Measurements from ENCODE around the gene ADAMTSL5. TPM values are rescaled to one million over a fixed set of nuclear protein-coding genes. Genes with fewer than 3 reads are reported as not detected.
A peak's percentile ranks its signal among the peaks of the same experiment; 100 is the strongest.

The ADAMTSL5 gene
- total RNA-seq, 1 donor from 2014 or later: 22.5 TPM

GRCh38 chr19:1472231-1473084, 40.4 kb downstream of the ADAMTSL5 start:
- ATAC-seq (ENCODE audit: poor library complexity) (no peak), DNase-seq (no peak)
- intact Hi-C loops (cut with DNase I): no loop called here

- intact Hi-C loops (cut with DNase I): no loop called here
- DNase-seq (no peak), ATAC-seq (ENCODE audit: poor library complexity) (no peak)
These were observed 41.2 kb downstream of the ADAMTSL5 start for GRCh38 chr19:1471515-1472160.

- intact Hi-C loops (cut with DNase I): no loop called here
- DNase-seq: no peak
- ATAC-seq (ENCODE audit: poor library complexity): peak; percentile 11
These were observed 41.8 kb downstream of the ADAMTSL5 start for GRCh38 chr19:1471010-1471514.

DNA sequence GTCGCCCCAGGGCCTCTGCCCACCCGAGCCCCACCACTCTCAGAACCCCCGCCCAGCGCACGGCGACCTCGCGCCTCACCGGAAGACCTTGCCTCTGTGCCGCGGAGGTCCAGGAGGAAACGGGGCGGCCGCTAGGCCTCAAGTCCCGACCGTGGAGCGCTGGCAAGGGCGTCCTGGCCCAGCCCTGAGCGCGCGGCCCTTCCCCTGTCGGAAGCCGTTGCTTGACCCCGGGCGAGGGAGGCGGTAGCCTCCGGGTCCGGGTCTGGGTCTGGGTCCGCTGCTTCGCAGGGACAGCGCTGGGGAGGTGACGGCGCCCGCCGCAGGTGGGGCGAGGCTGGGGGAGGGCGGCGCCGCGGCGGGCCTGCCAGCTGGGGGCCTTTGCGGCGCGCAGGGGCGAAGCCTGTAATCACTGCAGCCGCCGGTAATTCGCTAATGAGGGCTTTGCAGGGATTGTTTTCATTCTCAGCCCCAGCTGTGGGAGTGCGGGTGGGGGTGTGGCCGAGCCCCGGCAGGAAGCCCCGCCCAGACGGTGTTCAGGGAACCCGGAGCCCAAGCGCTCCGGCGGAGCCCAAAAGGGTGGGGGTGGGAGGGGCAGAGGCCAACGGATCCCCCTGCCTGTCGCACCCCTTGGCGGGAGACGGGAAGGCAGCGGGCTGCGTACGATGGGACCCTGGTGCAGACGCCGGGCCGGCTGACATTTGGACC, 42.4 kb downstream of the ADAMTSL5 start:
- intact Hi-C loops (cut with DNase I): no loop called here
- DNase-seq (no peak), ATAC-seq (ENCODE audit: poor library complexity) (peak; percentile 43)

DNA sequence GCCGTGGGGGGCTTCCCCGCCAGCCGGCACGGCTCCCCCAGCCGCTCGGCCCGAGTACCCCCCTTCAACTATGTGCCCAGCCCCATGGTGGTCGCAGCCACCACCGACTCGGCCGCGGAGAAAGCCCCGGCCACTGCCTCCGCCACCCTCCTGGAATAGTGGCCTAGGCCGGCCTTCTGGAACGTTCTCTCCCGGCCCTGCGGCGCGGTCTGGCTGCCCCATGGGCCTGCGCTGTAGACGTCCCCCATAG, 42.8 kb downstream of the ADAMTSL5 start:
- no peak for DNase-seq
- intact Hi-C loops (cut with DNase I): no loop called here
- ATAC-seq (ENCODE audit: poor library complexity): peak; percentile 4

GRCh38 chr19:1469255-1470054, 43.4 kb downstream of the ADAMTSL5 start:
- no peak for ATAC-seq (ENCODE audit: poor library complexity)
- DNase-seq: no peak
- intact Hi-C loops (cut with DNase I): no loop called here

DNA sequence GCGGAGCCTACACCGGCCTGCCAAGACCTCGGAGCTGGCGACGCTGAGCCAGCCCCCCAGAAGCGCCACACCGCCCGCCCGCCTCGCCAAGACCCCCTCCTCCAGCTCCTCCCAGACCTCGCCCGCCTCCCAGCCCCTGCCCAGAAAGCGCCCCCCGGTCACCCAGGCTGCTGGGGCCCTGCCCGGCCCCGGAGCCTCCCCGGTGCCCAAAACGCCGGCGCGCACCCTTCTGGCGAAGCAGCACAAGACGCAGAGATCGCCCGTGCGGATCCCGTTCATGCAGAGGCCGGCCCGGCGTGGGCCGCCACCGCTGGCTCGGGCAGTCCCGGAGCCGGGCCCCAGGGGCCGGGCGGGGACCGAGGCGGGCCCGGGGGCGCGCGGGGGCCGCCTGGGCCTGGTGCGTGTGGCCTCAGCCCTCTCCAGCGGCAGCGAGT, 44.0 kb downstream of the ADAMTSL5 start:
- ATAC-seq (ENCODE audit: poor library complexity): no peak
- DNase-seq: no peak
- intact Hi-C loops (cut with DNase I): no loop called here

- ATAC-seq (ENCODE audit: poor library complexity) (no peak), DNase-seq (no peak)
- intact Hi-C loops (cut with DNase I): no loop called here
These were observed 44.5 kb downstream of the ADAMTSL5 start for GRCh38 chr19:1468274-1468820.

DNA sequence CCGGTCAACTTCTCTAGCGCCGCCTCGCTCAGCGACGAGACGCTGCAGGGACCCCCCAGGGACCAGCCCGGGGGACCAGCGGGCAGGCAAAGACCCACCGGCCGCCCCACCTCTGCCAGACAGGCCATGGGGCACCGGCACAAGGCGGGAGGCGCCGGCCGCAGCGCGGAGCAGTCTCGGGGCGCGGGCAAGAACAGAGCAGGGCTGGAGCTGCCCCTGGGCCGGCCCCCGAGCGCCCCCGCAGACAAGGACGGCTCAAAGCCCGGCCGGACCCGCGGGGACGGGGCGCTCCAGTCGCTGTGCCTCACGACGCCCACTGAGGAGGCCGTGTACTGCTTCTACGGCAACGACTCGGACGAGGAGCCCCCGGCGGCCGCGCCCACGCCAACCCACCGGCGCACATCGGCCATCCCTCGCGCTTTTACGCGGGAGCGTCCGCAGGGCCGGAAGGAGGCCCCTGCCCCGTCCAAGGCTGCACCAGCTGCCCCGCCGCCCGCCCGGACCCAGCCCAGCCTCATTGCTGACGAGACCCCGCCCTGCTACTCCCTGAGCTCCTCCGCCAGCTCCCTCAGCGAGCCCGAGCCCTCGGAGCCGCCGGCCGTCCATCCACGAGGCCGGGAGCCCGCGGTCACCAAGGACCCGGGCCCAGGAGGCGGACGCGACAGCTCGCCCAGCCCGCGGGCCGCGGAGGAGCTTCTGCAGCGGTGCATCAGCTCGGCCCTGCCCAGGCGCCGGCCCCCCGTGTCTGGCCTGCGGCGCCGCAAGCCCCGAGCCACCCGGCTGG, 45.1 kb downstream of the ADAMTSL5 start:
- DNase-seq: no peak
- ATAC-seq (ENCODE audit: poor library complexity): no peak
- intact Hi-C loops (cut with DNase I): no loop called here

GRCh38 chr19:1467215-1467489, 45.7 kb downstream of the ADAMTSL5 start:
- DNase-seq (no peak), ATAC-seq (ENCODE audit: poor library complexity) (no peak)
- intact Hi-C loops (cut with DNase I): no loop called here

- intact Hi-C loops (cut with DNase I): no loop called here
These were observed 46.2 kb downstream of the ADAMTSL5 start for GRCh38 chr19:1466461-1467214.

GRCh38 chr19:1466018-1466460, 46.8 kb downstream of the ADAMTSL5 start:
- intact Hi-C loops (cut with DNase I): no loop called here
- ATAC-seq (ENCODE audit: poor library complexity): no peak
- DNase-seq: no peak

More at GRCh38 chr19:1466461-1467214, 46.2 kb downstream of the ADAMTSL5 start:
- ATAC-seq (ENCODE audit: poor library complexity): no peak
- no peak for DNase-seq

DNA sequence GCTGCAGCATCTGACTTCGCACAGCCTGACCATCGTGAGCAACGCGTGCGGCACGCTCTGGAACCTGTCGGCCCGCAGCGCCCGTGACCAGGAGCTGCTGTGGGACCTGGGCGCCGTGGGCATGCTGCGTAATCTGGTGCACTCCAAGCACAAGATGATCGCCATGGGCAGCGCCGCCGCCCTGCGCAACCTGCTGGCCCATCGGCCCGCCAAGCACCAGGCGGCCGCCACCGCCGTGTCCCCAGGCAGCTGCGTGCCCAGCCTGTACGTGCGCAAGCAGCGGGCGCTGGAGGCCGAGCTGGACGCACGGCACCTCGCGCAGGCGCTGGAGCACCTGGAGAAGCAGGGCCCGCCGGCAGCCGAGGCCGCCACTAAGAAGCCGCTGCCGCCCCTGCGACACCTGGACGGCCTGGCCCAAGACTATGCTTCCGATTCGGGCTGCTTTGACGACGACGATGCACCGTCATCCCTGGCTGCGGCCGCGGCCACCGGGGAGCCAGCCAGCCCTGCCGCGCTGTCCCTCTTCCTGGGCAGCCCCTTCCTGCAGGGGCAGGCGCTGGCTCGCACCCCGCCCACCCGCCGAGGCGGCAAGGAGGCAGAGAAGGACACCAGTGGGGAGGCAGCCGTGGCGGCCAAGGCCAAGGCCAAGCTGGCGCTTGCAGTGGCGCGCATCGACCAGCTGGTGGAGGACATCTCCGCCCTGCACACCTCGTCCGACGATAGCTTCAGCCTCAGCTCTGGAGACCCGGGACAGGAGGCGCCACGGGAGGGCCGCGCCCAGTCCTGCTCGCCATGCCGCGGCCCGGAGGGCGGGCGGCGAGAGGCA, 47.4 kb downstream of the ADAMTSL5 start:
- intact Hi-C loops (cut with DNase I): no loop called here
- peak; percentile 54 for ATAC-seq (ENCODE audit: poor library complexity)
- DNase-seq: no peak

GRCh38 chr19:1461862-1462261, 51.0 kb downstream of the ADAMTSL5 start:
- DNase-seq (no peak), ATAC-seq (ENCODE audit: poor library complexity) (no peak)
- intact Hi-C loops (cut with DNase I): no loop called here

DNA sequence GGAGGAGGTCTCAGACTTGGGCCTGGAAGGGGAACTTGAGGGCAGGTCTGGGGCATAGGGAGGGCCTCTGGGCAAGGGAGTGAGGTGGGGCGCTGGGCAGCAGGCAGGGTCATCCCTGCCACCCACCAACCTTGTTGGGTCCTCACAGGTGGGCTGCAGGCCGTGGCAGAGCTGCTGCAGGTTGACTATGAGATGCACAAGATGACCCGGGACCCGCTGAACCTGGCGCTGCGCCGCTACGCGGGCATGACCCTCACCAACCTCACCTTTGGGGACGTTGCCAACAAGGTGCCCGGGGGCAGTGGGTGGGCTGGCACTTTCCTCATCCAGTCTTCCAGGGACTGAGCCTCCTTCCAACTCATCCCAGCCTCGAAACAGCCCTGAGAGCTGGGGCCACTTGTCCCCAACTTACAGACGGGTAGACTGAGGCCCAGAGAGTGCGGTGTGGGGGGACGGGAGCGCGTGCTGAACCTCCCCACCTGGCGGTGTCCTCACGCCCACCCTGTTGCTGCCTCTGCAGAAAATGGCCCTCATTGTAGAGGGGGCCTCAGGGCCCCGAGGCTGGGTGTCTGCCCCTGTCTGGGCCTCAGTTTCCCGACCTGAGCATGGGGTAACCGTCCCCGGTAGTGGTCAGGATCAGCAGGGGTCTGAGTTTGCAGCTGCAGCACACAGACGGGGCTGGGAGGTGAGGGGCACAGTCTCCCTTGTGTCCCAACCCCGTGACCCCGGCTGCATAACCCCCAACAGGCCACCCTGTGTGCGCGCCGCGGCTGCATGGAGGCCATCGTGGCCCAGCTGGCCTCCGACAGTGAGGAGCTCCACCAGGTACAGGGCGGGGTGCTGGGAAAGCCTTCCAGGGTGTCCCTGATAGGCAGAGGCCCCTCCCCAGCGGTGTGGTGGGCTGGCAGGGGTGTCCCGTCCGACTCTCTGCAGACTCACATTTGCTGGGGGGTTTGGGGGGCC, 52.5 kb downstream of the ADAMTSL5 start:
- DNase-seq (no peak), ATAC-seq (ENCODE audit: poor library complexity) (no peak)
- intact Hi-C loops (cut with DNase I): no loop called here

Measured in Right ventricle myocardium superior (tissue), 1 donor.